BE2C (cell line): ENCODE measurements around the gene IL1RAPL2.
"Not testable (repeated sequence)": the region's sequence is repeated elsewhere in the genome, so short reads cannot be mapped to it uniquely, and the experiment has no call there.

ENCODE experiments used
- DNase-seq: peaks from one replicate; pipeline ENCODE4 v3.0.0-alpha.2; 2020
- H3K27me3 ChIP-seq: fragments of 250-450 bp; sonication (Bioruptor Pico); 2 replicates; pipeline ENCODE4 v1.5.1; 2020; ENCODE audit warnings: mild to moderate bottlenecking
- H3K36me3 ChIP-seq: fragments of 250-450 bp; sonication (Bioruptor Pico); 2 replicates; pipeline ENCODE4 v1.5.1; 2020; ENCODE audit warnings: mild to moderate bottlenecking
- H3K4me1 ChIP-seq: fragments of 250-450 bp; sonication (Bioruptor Pico); 2 replicates; pipeline ENCODE4 v1.5.1; 2020
- H3K4me3 ChIP-seq: 2 replicates; pipeline ENCODE4 v1.5.1; 2011; ENCODE audit warnings: low read depth, low read length
- H3K9me3 ChIP-seq: fragments of 250-450 bp; sonication (Bioruptor Pico); 2 replicates; pipeline ENCODE4 v1.5.1; 2020
- CTCF ChIP-seq: IDR thresholded peaks from 2 replicates; pipeline ENCODE4 v1.5.1; 2012; ENCODE audit warnings: mild to moderate bottlenecking, low read depth, low read length

The IL1RAPL2 gene

GRCh38 chrX:105758754-105759153 lies 1192.8 kb downstream of the IL1RAPL2 start:
- no peak for TF ChIP-seq CTCF
- Histone ChIP-seq H3K4me1 (no peaks in the 10 kb centered on the region), H3K27me3 (no peaks in the 10 kb centered on the region), H3K4me3 (no peak overlapping the region), H3K9me3 (no peaks in the 10 kb centered on the region), H3K36me3 (no peaks in the 10 kb centered on the region)
- DNase-seq = no peak

- Histone ChIP-seq H3K4me1 (no peaks in the 10 kb centered on the region), H3K27me3 (no peaks in the 10 kb centered on the region), H3K9me3 (no peaks in the 10 kb centered on the region), H3K36me3 (no peaks in the 10 kb centered on the region), H3K4me3 (no peak overlapping the region)
- no peak for DNase-seq
- TF ChIP-seq CTCF = no peak
These were observed 1193.6 kb downstream of the IL1RAPL2 start for GRCh38 chrX:105759598-105759997.

GRCh38 chrX:105765691-105766090 lies 1199.7 kb downstream of the IL1RAPL2 start:
- Histone ChIP-seq H3K9me3 (no peaks in the 10 kb centered on the region), H3K36me3 (no peaks in the 10 kb centered on the region), H3K4me1 (no peaks in the 10 kb centered on the region), H3K27me3 (no peaks in the 10 kb centered on the region), H3K4me3 (no peak overlapping the region)
- no peak for DNase-seq
- TF ChIP-seq CTCF = no peak

- no peak for DNase-seq
- H3K36me3 ChIP-seq = no peaks in the 10 kb centered on the region
- TF ChIP-seq CTCF = no peak
- H3K27me3 ChIP-seq = no peaks in the 10 kb centered on the region
- H3K4me3 ChIP-seq = no peak overlapping the region
- H3K9me3 ChIP-seq = no peaks in the 10 kb centered on the region
- H3K4me1 ChIP-seq = no peaks in the 10 kb centered on the region
These were observed 1207.8 kb downstream of the IL1RAPL2 start for GRCh38 chrX:105773801-105774200.

GRCh38 chrX:105775679-105776078 lies 1209.7 kb downstream of the IL1RAPL2 start:
- no peak for DNase-seq
- no peaks in the 10 kb centered on the region for H3K36me3 ChIP-seq
- TF ChIP-seq CTCF = no peak
- no peak overlapping the region for H3K4me3 ChIP-seq
- H3K9me3 ChIP-seq = no peaks in the 10 kb centered on the region
- H3K27me3 ChIP-seq = no peaks in the 10 kb centered on the region
- no peaks in the 10 kb centered on the region for H3K4me1 ChIP-seq

- DNase-seq = no peak
- H3K4me1 ChIP-seq = no peaks in the 10 kb centered on the region
- H3K27me3 ChIP-seq = no peaks in the 10 kb centered on the region
- no peaks in the 10 kb centered on the region for H3K36me3 ChIP-seq
- H3K9me3 ChIP-seq = no peaks in the 10 kb centered on the region
- no peak overlapping the region for H3K4me3 ChIP-seq
- no peak for TF ChIP-seq CTCF
These were observed 1215.8 kb downstream of the IL1RAPL2 start for GRCh38 chrX:105781804-105782203.

GRCh38 chrX:105796877-105797276 lies 1230.9 kb downstream of the IL1RAPL2 start:
- H3K4me3 ChIP-seq, H3K27me3 ChIP-seq, H3K9me3 ChIP-seq, DNase-seq, H3K4me1 ChIP-seq, H3K36me3 ChIP-seq: not testable (repeated sequence)
